ENCODE results near the gene PPP1R14C.

Gene PPP1R14C

GRCh38 chr6:150139533-150139932 is 3.3 kb upstream of the PPP1R14C start:
- no peak for DNase-seq

- DNase-seq, result no peak
Observed at GRCh38 chr6:150140236-150140969, 2.4 kb upstream of the PPP1R14C start.

DNA sequence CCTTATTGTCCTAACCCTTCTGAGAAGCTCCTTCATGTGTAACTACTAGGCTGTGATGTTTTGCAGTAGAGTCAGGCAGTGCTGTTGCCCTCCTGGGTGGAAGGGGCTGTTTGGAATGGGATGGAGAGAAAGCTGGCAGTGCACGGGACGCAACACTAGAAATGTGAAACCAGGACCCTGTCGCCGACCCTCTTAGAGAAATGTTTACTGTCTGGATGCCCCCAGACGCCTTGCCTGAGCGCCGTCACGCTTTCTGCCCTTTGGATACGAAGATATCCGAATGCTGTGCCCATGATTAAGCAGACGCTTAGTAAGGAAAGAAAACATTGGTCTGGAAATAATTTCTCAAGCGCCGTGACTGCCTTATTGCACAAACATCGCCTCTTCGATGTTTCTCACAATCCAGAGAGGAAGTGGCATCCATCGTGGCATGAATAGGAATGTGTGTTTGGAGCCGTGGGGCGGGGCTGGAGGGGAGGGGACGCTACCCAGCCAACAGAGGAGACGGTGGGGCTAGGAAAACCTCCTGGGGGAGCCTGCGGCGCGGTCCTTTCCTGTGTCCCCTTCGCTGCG is 661 bp upstream of the PPP1R14C start:
- DNase-seq, result no peak

- no peak for DNase-seq
Observed at GRCh38 chr6:150143516-150144293, 861 bp downstream of the PPP1R14C start.

DNA sequence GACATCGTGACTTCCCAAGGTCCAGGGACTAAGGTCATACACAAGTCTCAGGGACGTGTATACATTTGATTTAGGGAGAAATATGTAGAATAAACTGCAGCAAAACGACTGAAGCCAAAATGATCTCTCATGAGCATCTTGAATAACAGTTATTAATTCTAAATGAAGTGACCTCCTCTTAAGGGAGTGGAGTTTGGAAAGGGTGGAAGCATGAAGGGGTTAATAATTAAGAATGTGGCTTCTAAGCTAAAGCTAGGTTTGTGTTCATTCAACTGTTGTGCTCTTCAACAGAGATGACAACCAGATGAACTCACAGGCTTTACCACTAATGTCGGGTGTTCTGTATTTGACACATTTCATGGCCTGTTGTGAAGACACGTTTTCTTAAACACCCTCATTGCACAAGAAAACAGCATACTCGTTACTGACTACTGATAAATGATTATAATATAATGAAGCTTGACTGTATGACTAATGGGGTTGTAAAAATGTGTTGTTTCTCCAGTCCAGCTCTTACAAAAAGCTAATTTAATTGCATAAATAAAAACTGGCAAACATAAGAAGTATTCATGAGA is 1.5 kb downstream of the PPP1R14C start:
- no peak for DNase-seq

DNA sequence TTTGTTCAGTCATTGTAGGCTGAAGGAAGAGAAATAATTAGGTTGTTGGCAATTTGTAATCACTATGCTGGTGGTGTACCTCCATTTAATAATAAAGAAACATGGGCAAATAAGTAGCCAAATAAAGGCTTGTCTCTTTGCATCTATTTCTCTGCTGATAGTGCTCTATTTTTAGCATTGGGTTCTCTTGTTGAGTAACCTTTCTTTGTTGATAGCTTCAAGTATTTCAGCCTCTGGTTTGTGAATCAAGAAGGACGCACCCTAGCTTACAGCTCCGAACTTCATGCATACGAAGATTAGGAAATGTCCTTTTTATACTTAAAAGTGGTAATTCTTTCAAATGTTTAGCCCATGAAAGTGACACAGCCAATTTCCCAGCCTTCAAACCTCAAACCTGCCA is 2.6 kb downstream of the PPP1R14C start:
- DNase-seq, result no peak

DNA sequence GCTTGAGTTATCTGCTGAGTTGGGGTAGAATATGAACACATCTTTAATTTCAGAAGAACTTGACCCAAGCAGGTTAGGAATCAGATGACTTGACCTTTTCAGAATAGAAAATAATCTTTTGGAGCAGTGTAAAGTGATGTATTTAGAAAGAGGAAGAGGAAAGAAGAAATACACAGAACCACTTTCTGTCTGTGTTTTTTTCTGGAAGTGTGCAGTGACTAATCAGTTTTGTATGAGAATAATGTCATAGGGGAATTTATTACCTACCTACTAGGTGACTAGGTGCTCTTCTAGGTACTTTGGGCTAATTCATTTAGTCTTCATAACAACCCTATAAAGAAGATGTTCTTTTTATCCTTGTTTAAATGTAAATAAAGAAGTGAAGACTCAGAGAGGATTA is 3.0 kb downstream of the PPP1R14C start:
- no peak for DNase-seq

DNA sequence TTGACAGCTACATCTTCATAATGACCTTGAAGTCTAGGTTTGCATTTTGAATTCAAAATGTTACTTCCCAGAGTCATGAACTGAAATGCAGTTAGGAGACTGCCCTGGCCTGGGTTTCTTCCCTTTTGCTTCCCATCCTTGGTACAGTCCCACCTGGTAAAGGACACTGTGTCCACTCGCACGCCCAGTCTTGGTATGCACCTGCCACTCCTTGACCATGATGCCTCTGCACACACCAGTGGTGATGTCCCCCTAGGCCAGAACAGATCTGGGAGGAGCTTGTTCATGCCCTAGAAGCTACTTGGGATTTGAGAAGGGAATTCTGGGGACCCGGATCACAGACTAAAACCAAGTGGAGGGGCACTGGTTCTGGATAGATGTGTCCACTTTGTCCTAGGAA is 3.6 kb downstream of the PPP1R14C start:
- DNase-seq, result no peak

DNA sequence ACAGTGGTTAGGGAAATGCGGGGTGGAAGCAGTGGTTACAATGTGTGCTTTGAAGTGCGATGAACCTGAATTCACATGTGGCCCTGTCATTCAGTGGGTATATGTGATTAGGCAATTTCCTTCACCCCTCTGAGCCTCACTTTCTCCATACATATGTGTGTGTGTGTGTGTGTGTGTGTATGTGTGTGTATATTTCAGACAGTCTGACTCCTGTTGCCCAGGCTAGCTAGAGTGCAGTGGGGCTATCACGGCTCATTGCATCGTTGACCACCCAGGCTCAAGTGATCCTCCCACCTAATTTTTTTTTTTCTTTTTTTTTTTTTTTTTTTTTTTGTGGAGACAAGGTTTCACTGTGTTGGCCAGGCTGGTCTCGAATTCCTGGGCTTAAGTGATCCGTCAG is 6.3 kb downstream of the PPP1R14C start:
- DNase-seq, result no peak

GRCh38 chr6:150150458-150150820 is 7.6 kb downstream of the PPP1R14C start:
- DNase-seq, result no peak

GRCh38 chr6:150150821-150151646 is 8.2 kb downstream of the PPP1R14C start:
- no peak for DNase-seq

GRCh38 chr6:150152891-150153876 is 10.3 kb downstream of the PPP1R14C start:
- no peak for DNase-seq

DNA sequence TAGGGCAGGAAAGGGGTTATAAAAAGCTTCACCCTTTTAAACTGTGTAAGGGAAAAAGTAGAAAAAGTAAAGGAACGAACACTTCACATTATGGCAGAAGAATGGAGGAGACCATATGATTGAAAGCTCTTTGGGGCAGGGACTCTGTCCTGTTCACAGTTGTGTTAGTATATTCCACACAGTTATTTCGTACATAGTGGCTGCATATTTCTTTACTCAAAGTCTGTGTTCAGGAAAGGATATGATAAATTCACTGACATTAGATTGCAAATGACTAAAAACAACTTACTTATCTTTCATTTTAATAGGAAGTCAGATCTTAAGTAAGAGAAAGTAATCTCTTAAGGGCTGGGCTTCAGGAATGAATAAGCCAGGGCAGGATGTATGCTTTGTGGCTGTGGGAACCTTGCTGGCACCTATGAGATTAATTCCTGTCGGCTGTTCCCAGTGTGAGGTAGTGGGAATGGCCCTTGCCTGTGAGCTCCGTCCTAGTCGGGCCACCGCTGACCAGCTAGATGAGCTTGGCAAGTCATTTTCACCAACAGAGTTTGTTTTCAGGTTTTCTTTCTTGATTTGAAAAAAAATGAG is 11.2 kb downstream of the PPP1R14C start:
- DNase-seq, result no peak

DNA sequence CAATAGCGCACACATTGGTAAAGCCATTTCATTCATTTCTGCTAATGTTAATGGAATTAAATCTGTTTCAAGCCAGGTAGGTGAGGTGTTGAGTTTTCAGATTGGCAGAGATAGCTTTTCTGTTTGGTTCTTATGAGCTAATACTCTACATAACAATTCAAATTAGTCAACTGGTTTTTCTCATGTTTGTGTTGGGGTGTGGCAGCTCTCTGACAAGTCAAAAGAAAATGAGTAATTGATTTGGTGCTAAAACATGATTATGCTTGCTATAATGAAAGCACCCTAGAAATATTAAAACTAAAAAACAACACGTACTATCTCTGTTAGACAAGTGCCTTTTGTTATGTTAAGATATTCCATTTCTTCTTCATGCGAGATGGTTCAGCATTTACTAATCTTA is 13.6 kb downstream of the PPP1R14C start:
- no peak for DNase-seq

DNA sequence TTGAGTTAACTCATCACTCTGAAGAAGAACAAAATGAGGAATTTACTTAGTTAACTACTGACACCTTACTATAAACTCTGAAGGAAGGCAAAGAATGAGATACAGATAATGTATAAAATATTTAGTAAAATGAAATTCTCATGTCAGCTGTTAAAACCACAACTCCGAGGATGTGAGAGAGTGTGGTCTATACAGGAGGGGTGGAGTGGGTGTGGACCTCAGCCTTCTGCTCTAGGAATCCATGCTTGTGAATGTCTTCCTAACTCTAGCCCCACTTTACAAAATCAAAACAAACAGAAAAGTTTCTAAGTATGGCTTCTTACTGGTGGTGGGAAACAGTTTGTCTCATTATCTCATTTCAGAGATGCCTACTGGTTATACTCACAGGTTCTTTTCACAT is 14.2 kb downstream of the PPP1R14C start:
- no peak for DNase-seq

DNA sequence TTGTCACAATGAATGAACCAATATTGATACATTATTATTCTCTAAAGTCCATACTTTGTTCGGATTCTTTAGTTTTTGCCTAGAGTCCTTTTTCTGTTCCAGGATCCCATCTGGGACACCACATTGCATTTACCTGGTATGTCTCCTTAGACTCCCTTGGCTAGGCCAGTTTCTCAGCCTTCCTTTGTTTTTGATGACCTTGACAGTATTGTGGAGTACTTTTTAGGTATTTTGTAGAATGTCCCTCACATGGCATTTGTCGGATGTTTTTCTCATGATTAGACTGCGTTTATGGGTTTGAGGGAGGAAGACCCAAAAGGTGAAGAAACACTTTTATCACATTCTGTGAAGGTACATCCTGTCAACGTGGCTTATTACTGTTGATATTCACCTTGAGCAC is 16.9 kb downstream of the PPP1R14C start:
- no peak for DNase-seq

DNA sequence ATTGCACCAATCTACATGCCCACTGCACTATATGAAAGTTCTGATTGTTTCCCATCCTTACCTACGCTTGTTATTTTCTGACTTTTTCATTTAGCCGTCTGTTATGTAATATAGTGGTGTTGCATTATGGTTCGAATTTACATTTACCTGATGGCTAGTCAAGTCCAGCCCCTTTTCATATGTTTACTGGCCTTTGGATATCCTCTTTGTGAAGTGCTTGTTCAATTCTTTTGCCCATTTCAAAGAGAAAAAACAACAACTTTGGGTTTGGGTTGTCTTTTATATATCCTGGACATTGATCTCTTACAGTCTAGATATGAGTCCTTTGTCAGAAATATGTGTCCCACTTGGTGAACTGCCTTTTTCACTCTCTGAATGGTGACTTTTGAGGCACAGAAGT is 21.1 kb downstream of the PPP1R14C start:
- no peak for DNase-seq

- no peak for DNase-seq
Observed at GRCh38 chr6:150165020-150165702, 22.3 kb downstream of the PPP1R14C start.

DNA sequence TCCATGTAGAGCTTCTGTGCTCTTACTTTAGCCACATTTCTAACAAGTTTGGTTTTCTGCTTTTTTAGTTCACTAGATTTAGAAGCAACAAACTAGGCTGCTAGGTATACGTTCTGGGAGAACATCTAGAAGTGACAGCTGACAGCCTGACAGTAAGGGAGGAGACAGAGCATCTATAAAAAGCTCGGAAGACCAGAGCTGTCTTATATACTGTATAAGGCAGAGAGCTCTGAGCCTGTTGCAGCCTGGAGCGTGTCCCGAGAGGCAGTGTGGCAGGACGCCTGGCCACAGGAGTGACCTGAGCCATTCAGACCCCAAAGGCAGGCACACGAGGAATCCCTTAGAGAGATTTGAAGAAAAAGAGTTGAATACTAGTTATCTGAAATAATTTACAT is 24.6 kb downstream of the PPP1R14C start:
- DNase-seq, result no peak

DNA sequence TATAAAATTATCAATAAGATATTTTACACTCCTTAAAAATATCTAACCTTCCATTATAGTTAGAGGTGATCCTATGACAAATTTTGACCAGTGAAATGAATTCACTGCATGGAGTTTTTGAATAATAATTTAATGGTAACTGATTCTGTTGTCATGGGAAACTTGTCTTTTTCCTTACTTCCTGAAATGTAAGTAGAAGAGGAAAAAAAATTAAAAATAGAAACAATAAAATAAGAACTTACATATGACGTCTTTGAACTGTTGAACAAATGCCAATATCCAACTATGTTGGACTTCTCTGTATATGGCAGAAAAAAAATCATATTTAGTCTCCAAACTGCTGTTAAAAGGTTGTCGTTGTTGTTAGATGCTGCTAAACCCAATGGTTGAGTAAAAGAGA is 26.3 kb downstream of the PPP1R14C start:
- DNase-seq, result no peak

GRCh38 chr6:150169609-150170008 is 26.8 kb downstream of the PPP1R14C start:
- DNase-seq, result no peak
